HepG2 (cell line): ENCODE data around the gene IPCEF1. TPM values are rescaled to one million over a fixed set of nuclear protein-coding genes. Genes with fewer than 3 reads are reported as not detected.

Experiments
- ATAC-seq: fragments of 200-7000 bp; cut with Tn5 transposase; 3 replicates; pipeline ENCODE4 v1.9.1; 2020; ENCODE audit warnings: mild to moderate bottlenecking, moderate library complexity
- BruUV-seq: library from RNA; stranded (reverse); fragments of 400-500 nt; replicated peaks from 2 replicates; lab custom pipeline; 2021; lab: Mats Ljungman, UMichigan
- CTCF ChIA-PET: fragments of 300-600 bp; formaldehyde crosslinking; extraction: SDS; loops from one replicate; lab custom pipeline; 2021; ENCODE audit warnings: low total read pairs, inconsistent platforms, low intra/inter-chr PET ratio; lab: Yijun Ruan, JAX
- POLR2A ChIA-PET: fragments of 350-600 bp; sonication (Branson Sonifier 250); formaldehyde crosslinking; loops from one replicate; lab custom pipeline; 2020; ENCODE audit warnings: antibody characterized with exemption, inconsistent platforms; lab: Yijun Ruan, JAX
- DNase-seq: peaks from one replicate; pipeline ENCODE4 v3.0.0-alpha.2; 2015; ENCODE audit warnings: low spot score
- FAIRE-seq: peaks from 3 replicates; lab custom pipeline; 2011; peaks lifted over from hg19 to GRCh38; lab: Jason Lieb, UNC
- H2AFZ ChIP-seq: one replicate; pipeline ENCODE4 v1.6.1; 2011; ENCODE audit warnings: low read length, inconsistent platforms
- H3K27ac ChIP-seq: fragments of 300-600 bp; 3 replicates; pipeline ENCODE4 v1.8.0; 2011; ENCODE audit warnings: mixed run types, mild to moderate bottlenecking, mixed read lengths, low read length, inconsistent platforms; ENCODE audit not compliant: insufficient read depth; ENCODE audit errors: extremely low read length
- H3K27me3 ChIP-seq, 2 experiments: fragments of 200-600 bp in 1 of 2; 2 replicates in 1 of 2; 3 replicates in 1 of 2; pipeline versions ENCODE4 v1.6.0 to v1.8.0; 2011; ENCODE audit warnings: low read length in 2 of 2, mild to moderate bottlenecking in 2 of 2, moderate library complexity in 2 of 2, inconsistent platforms in 1 of 2; ENCODE audit not compliant: insufficient read depth in 2 of 2, control insufficient read depth in 1 of 2
- H3K36me3 ChIP-seq, 2 experiments: fragments of 200-600 bp in 1 of 2; replicated peaks in 1 of 2; 2 replicates in 1 of 2; 3 replicates in 1 of 2; pipeline versions ENCODE4 v1.5.1 to v1.8.0; 2011; ENCODE audit warnings: low read length in 2 of 2, inconsistent platforms in 1 of 2; ENCODE audit not compliant: insufficient read depth in 2 of 2, control insufficient read depth in 1 of 2
- H3K4me1 ChIP-seq: 2 replicates; pipeline ENCODE4 v1.5.1; 2012; ENCODE audit warnings: low read length, inconsistent platforms; ENCODE audit not compliant: insufficient read depth
- H3K4me2 ChIP-seq: 2 replicates; pipeline ENCODE4 v1.6.0; 2011; ENCODE audit warnings: low read depth, low read length, inconsistent platforms
- H3K4me3 ChIP-seq, 3 experiments: fragments of 200-600 bp in 1 of 3; sonication (generic), shearing (Covaris generic) in 1 of 3; replicated peaks in 1 of 3; 2 replicates each; pipeline ENCODE4 v1.5.1; 2011 to 2016; ENCODE audit warnings: low read length in 3 of 3, inconsistent platforms in 2 of 3, low read depth in 2 of 3, mild to moderate bottlenecking in 2 of 3, control low read depth in 1 of 3, mixed read lengths in 1 of 3; ENCODE audit not compliant: insufficient read depth in 1 of 3
- H3K79me2 ChIP-seq: one replicate; pipeline ENCODE4 v1.6.1; 2011; ENCODE audit warnings: low read length, inconsistent platforms; ENCODE audit not compliant: insufficient read depth
- H3K9ac ChIP-seq: 2 replicates; pipeline ENCODE4 v1.6.0; 2011; ENCODE audit warnings: mild to moderate bottlenecking, low read depth, low read length, inconsistent platforms; ENCODE audit not compliant: insufficient read depth
- H3K9me3 ChIP-seq: 2 replicates; pipeline ENCODE4 v1.5.1; 2012; ENCODE audit warnings: mild to moderate bottlenecking, low read length
- H4K20me1 ChIP-seq: 2 replicates; pipeline ENCODE4 v1.6.0; 2011; ENCODE audit warnings: inconsistent platforms, mild to moderate bottlenecking, low read length, moderate library complexity; ENCODE audit not compliant: insufficient read depth
- ARNT ChIP-seq: fragments of 450-650 bp; IDR thresholded peaks from 2 replicates; pipeline ENCODE4 v1.6.1; 2017
- EZH2 ChIP-seq: conservative IDR thresholded peaks from 2 replicates; pipeline ENCODE4 v1.6.1; 2012; ENCODE audit warnings: mild to moderate bottlenecking, low read depth, low read length, moderate library complexity
- FOXP4 ChIP-seq: sonication (generic); formaldehyde crosslinking; IDR thresholded peaks from 2 replicates; pipeline ENCODE4 v1.4.0; 2020; ENCODE audit warnings: missing genetic modification reagents
- HNF4G ChIP-seq, 2 experiments: sonication (generic) in 1 of 2; formaldehyde crosslinking in 1 of 2; IDR thresholded peaks; 2 replicates each; pipeline versions ENCODE4 v1.4.0 to v1.6.1; 2011 to 2020; ENCODE audit warnings: borderline replicate concordance in 2 of 2, low read depth in 2 of 2, mild to moderate bottlenecking in 2 of 2, low read length in 1 of 2, missing genetic modification reagents in 1 of 2, moderate library complexity in 1 of 2
- HOMEZ ChIP-seq: IDR thresholded peaks from 2 replicates; pipeline ENCODE4 v1.6.1; 2016; ENCODE audit warnings: low read depth
- JDP2 ChIP-seq: sonication (generic); formaldehyde crosslinking; IDR thresholded peaks from 2 replicates; pipeline ENCODE4 v1.8.1; 2022; ENCODE audit warnings: missing genetic modification reagents, borderline replicate concordance
- MLXIP ChIP-seq: sonication (generic); formaldehyde crosslinking; IDR thresholded peaks from 2 replicates; pipeline ENCODE4 v1.9.0; 2021; ENCODE audit warnings: missing genetic modification reagents, borderline replicate concordance
- MTA3 ChIP-seq: sonication (generic); formaldehyde crosslinking; IDR thresholded peaks from 2 replicates; pipeline ENCODE4 v1.4.0; 2020; ENCODE audit warnings: missing genetic modification reagents
- PAF1 ChIP-seq: IDR thresholded peaks from 2 replicates; pipeline ENCODE4 v1.6.1; 2016; ENCODE audit warnings: missing genetic modification reagents, missing compliant biosample characterization
- PHF8 ChIP-seq: sonication (generic); formaldehyde crosslinking; IDR thresholded peaks from 2 replicates; pipeline ENCODE4 v1.5.0; 2020; ENCODE audit warnings: missing genetic modification reagents
- TEAD3 ChIP-seq: optimal IDR thresholded peaks from 2 replicates; pipeline ENCODE3; 2016; ENCODE audit warnings: borderline replicate concordance
- TOE1 ChIP-seq: sonication (generic); formaldehyde crosslinking; IDR thresholded peaks from 2 replicates; pipeline ENCODE4 v1.4.0; 2020; ENCODE audit warnings: mild to moderate bottlenecking, missing genetic modification reagents
- ZNF101 ChIP-seq: sonication (generic); formaldehyde crosslinking; IDR thresholded peaks from 2 replicates; pipeline ENCODE4 v1.4.0; 2020; ENCODE audit warnings: mild to moderate bottlenecking, low read depth, missing genetic modification reagents, borderline replicate concordance
- ZNF432 ChIP-seq: sonication (generic); formaldehyde crosslinking; IDR thresholded peaks from 2 replicates; pipeline ENCODE4 v1.5.0; 2020; ENCODE audit warnings: missing genetic modification reagents, mild to moderate bottlenecking, borderline replicate concordance
- ZNF704 ChIP-seq: sonication (generic); formaldehyde crosslinking; IDR thresholded peaks from 2 replicates; pipeline ENCODE4 v1.8.1; 2023; ENCODE audit warnings: mild to moderate bottlenecking, inconsistent platforms, moderate library complexity, missing genetic modification reagents, borderline replicate concordance
- ZNF768 ChIP-seq: sonication (generic); formaldehyde crosslinking; IDR thresholded peaks from 2 replicates; pipeline ENCODE4 v1.4.0; 2020; ENCODE audit warnings: missing genetic modification reagents
- ZNF816 ChIP-seq: sonication (generic); formaldehyde crosslinking; IDR thresholded peaks from 2 replicates; pipeline ENCODE4 v1.8.0; 2022; ENCODE audit warnings: missing genetic modification reagents, mild to moderate bottlenecking, borderline replicate concordance
- WGBS: methylation state at CpG from one replicate; pipeline ENCODE4 v1.1.6; 2017; ENCODE audit warnings: low lambda C conversion rate; 5-methylcytosine and 5-hydroxymethylcytosine counted together
- in situ Hi-C: cut with HindIII; loops from 2 replicates; pipeline ENCODE4 v1.10.0; 2017; ENCODE audit warnings: low pct_unique_long_range_greater_than_20kb; ENCODE audit not compliant: extremely low pct_ligation_motif_present
- intact Hi-C: fragments of 100-400 bp; cut with micrococcal nuclease; formaldehyde crosslinking; loops from one replicate; pipeline ENCODE4 v1.10.0; 2022; ENCODE audit not compliant: unreplicated experiment
- polyA plus RNA-seq, 8 experiments: library from polyadenylated mRNA; depleted of rRNA in 3 of 8; stranded (reverse) in 7 of 8; unstranded in 1 of 8; fragments of >200 nt; fragmentation: Illumina TruSeq in 4 of 8; extraction: Trizol in 4 of 8; gene quantifications; 2 replicates each; pipeline versions ENCODE4 v1.2.1 to v1.2.3, GENCODE V29; 2011 to 2016; ENCODE audit warnings: low read depth in 4 of 8, missing spikeins in 1 of 8, mixed read lengths in 1 of 8; ENCODE audit not compliant: insufficient read depth in 1 of 8
- total RNA-seq, 5 experiments: library from RNA; depleted of rRNA; stranded (reverse); fragments of >200 nt; fragmentation: Illumina TruSeq; extraction: Trizol; gene quantifications; 2 replicates each; pipeline ENCODE4 v1.2.3, GENCODE V29; 2016; ENCODE audit warnings: low read depth in 1 of 5

Gene IPCEF1
- total and polyA plus RNA-seq, 2 of the 13 experiments (the other 11 are each of a cell fraction or from before 2014, with no cell fraction given) = 0.03 TPM; not detected in 1

GRCh38 chr6:154337406-154338005 lies 19.1 kb downstream of the IPCEF1 start:
- POLR2A ChIA-PET = no interaction called here
- H3K9me3 ChIP-seq = no peaks in the 10 kb centered on the region
- in situ Hi-C loops = no loop called here
- H4K20me1 ChIP-seq = no peaks in the 10 kb centered on the region
- BruUV-seq = no TSS peak
- TF ChIP-seq HOMEZ (CRISPR knock-in tag) = no peak
- TF ChIP-seq ZNF768 (CRISPR knock-in tag) = no peak
- TF ChIP-seq JDP2 (CRISPR knock-in tag) = no peak
- no peak for TF ChIP-seq TEAD3 (CRISPR knock-in tag)
- no peak for TF ChIP-seq FOXP4 (CRISPR knock-in tag)
- no peak for TF ChIP-seq MLXIP (CRISPR knock-in tag)
- TF ChIP-seq ZNF816 (CRISPR knock-in tag) = no peak
- no peak for TF ChIP-seq ZNF704 (CRISPR knock-in tag)
- TF ChIP-seq TOE1 (CRISPR knock-in tag) = no peak
- TF ChIP-seq PAF1 (CRISPR knock-in tag) = no peak
- no peak for TF ChIP-seq ZNF101 (CRISPR knock-in tag)
- TF ChIP-seq HNF4G (IDR thresholded peaks at IDR 0.05; ENCODE audit: borderline replicate concordance, low read depth, low read length) = no peak
- no peak for TF ChIP-seq HNF4G (CRISPR knock-in tag; IDR thresholded peaks at IDR 0.05; ENCODE audit: borderline replicate concordance, low read depth)
- no peak for TF ChIP-seq MTA3 (CRISPR knock-in tag)
- TF ChIP-seq PHF8 (CRISPR knock-in tag) = no peak
- TF ChIP-seq EZH2 = no peak
- TF ChIP-seq ZNF432 = no peak
- TF ChIP-seq ARNT = no peak
- TF ChIP-seq, all 625 proteins: peak for 0
- Histone ChIP-seq H3K4me3 (no peak overlapping the region), H3K4me2 (no peak overlapping the region), H2AFZ (no peak overlapping the region), H3K36me3 (no peaks in the 10 kb centered on the region), H3K9ac (no peak overlapping the region), H3K79me2 (no peaks in the 10 kb centered on the region), H3K27me3 (peaks cover 2 to 8% of the 10 kb centered on the region in 2 experiments; a peak in 1 of 5 replicates), H3K4me1 (no peaks in the 10 kb centered on the region), H3K27ac (no peak overlapping the region)
- intact Hi-C loops = no loop called here
- 6% methylated on average over 4 of the region's 4 CpGs for WGBS
- ATAC-seq (no peak), FAIRE-seq (no peak), DNase-seq (no peak)
- CTCF ChIA-PET = no interaction called here
